ENCODE measurements around the gene DAW1. TPM values are rescaled to one million over a fixed set of nuclear protein-coding genes. Genes with fewer than 3 reads are reported as not detected.

DAW1 gene
- total RNA-seq, 2 experiments from 2014 or later, result not detected

GRCh38 chr2:227876300-227876801, 4.9 kb downstream of the DAW1 start:
- H3K4me1 Mint-ChIP-seq (ENCODE audit: low read depth), result no peaks in the 10 kb centered on the region
- intact Hi-C loops (cut with micrococcal nuclease), result no loop called here
- TF ChIP-seq CTCF (IDR thresholded peaks at IDR 0.05), result no peak
- DNase-seq (no peak), ATAC-seq (no peak)
- no peak overlapping the region for H3K4me3 Mint-ChIP-seq
- ChIA-PET POLR2A (no interaction called here), CTCF (no interaction called here)
- no peaks in the 10 kb centered on the region for H3K9me3 Mint-ChIP-seq
- no peak overlapping the region for H3K27ac Mint-ChIP-seq
- peaks cover 17% of the 10 kb centered on the region for H3K27me3 Mint-ChIP-seq
- H3K36me3 Mint-ChIP-seq (ENCODE audit: low read depth), result no peaks in the 10 kb centered on the region

GRCh38 chr2:227877421-227878310, 6.2 kb downstream of the DAW1 start:
- no peak for TF ChIP-seq CTCF (IDR thresholded peaks at IDR 0.05)
- Mint-ChIP-seq H3K4me1 (ENCODE audit: low read depth) (no peaks in the 10 kb centered on the region), H3K27me3 (peaks cover 13% of the 10 kb centered on the region), H3K36me3 (ENCODE audit: low read depth) (no peaks in the 10 kb centered on the region), H3K27ac (no peak overlapping the region), H3K9me3 (no peaks in the 10 kb centered on the region), H3K4me3 (no peak overlapping the region)
- no peak for ATAC-seq
- ChIA-PET POLR2A (no interaction called here), CTCF (interaction anchor here (1.4 to 1.5 kb wide), 2 partner anchors 15 to 219 kb away, joined by 3 to 7 read pairs; no protein-coding TSS in a partner anchor)
- intact Hi-C loops (cut with micrococcal nuclease), result no loop called here
- no peak for DNase-seq

DNA sequence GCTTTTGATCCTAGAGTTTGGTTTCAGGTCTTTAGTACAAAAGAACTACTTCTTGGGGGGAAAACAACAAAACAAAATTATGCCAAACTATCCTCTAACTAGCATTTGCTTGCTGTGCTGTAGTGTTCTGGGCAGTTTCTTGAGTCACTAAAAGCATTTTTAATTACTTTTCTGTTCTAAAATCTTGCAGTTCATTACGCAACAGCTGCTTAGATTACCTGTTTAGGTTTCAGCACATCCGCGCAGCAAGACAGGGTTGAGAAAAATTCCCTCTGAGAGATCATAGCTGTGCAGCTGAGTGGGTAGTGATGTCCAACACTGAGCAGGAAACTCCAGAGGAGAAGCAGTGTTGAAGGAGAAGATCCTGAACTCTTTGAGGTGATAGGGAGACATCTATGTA, 9.0 kb downstream of the DAW1 start:
- ATAC-seq (no peak), DNase-seq (no peak)
- Mint-ChIP-seq H3K27me3 (peaks cover 6% of the 10 kb centered on the region), H3K36me3 (ENCODE audit: low read depth) (no peaks in the 10 kb centered on the region), H3K27ac (no peak overlapping the region), H3K9me3 (no peaks in the 10 kb centered on the region), H3K4me3 (no peak overlapping the region), H3K4me1 (ENCODE audit: low read depth) (no peaks in the 10 kb centered on the region)
- ChIA-PET POLR2A (no interaction called here), CTCF (no interaction called here)
- intact Hi-C loops (cut with micrococcal nuclease), result loop anchor here (5.0 kb wide), 1 partner anchor 223 kb away; no protein-coding TSS in a partner anchor
- no peak for TF ChIP-seq CTCF (IDR thresholded peaks at IDR 0.05)

DNA sequence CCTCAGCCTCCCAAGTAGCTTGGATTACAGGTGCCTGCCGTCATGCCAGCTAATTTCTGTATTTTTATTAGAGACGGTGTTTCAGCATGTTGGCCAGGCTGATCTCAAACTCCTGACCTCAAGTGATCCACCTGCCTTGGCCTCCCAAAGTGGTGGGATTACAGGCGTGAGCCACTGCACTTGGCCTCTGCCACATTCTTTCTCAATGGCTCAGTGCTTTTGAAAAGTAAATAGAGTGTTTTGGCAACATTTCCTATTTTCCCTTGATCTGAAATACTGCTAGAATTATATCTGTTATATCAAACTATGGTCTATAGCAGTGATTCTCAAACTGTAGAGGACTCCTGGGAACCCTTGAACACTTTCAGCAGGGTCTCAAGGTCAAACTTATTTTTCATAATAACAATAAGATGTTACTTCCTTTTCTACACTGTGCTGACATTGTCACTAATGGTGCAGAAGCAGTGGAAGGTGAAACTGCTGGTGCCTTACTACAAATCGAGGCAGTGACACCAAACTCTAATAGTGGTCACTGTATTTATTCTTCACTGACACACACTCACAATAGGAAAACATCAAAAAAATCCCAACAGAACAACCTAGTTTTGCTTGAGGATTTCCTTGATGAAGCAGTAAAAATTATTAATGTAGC, 10.6 kb downstream of the DAW1 start:
- Mint-ChIP-seq H3K36me3 (ENCODE audit: low read depth) (no peaks in the 10 kb centered on the region), H3K4me1 (ENCODE audit: low read depth) (no peaks in the 10 kb centered on the region), H3K27me3 (peaks cover 6% of the 10 kb centered on the region), H3K27ac (no peak overlapping the region), H3K9me3 (no peaks in the 10 kb centered on the region), H3K4me3 (no peak overlapping the region)
- no peak for TF ChIP-seq CTCF (IDR thresholded peaks at IDR 0.05)
- POLR2A ChIA-PET, result no interaction called here
- no peak for ATAC-seq
- CTCF ChIA-PET, result interaction anchor here (1.1 kb wide), 1 partner anchor 8 kb away, joined by 5 read pairs; no protein-coding TSS in a partner anchor
- no peak for DNase-seq
- intact Hi-C loops (cut with micrococcal nuclease), result loop anchor here (5.0 kb wide), 1 partner anchor 225 kb away; no protein-coding TSS in a partner anchor
